C4-2B (cell line): ENCODE measurements around the gene MTERF2.

Source experiments
- ZFX ChIP-seq: fragments of 450-650 bp; IDR thresholded peaks from 2 replicates; pipeline ENCODE4 v1.6.1; 2017
- TF ChIP-seq, protein P1 (sequence below): fragments of 450-650 bp; conservative IDR thresholded peaks from 2 replicates; pipeline ENCODE4 v1.5.1; 2017; ENCODE audit warnings: mild to moderate bottlenecking

GRCh38 chr12:106982229-106982628 is 4.7 kb downstream of the MTERF2 start:
- TF ChIP-seq, protein P1, sequence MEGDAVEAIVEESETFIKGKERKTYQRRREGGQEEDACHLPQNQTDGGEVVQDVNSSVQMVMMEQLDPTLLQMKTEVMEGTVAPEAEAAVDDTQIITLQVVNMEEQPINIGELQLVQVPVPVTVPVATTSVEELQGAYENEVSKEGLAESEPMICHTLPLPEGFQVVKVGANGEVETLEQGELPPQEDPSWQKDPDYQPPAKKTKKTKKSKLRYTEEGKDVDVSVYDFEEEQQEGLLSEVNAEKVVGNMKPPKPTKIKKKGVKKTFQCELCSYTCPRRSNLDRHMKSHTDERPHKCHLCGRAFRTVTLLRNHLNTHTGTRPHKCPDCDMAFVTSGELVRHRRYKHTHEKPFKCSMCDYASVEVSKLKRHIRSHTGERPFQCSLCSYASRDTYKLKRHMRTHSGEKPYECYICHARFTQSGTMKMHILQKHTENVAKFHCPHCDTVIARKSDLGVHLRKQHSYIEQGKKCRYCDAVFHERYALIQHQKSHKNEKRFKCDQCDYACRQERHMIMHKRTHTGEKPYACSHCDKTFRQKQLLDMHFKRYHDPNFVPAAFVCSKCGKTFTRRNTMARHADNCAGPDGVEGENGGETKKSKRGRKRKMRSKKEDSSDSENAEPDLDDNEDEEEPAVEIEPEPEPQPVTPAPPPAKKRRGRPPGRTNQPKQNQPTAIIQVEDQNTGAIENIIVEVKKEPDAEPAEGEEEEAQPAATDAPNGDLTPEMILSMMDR, result no peak
- TF ChIP-seq ZFX, result no peak
